HUES48 (cell line): ENCODE measurements around the gene ERMAP.
"Not testable (repeated sequence)": the region's sequence is repeated elsewhere in the genome, so short reads cannot be mapped to it uniquely, and the experiment has no call there.

ENCODE experiments used
- H3K27ac ChIP-seq: one replicate; pipeline ENCODE4 v1.7.0; 2013; ENCODE audit warnings: low read depth, low read length, inconsistent platforms
- H3K27me3 ChIP-seq: 2 replicates; pipeline ENCODE4 v1.6.1; 2013; ENCODE audit warnings: mild to moderate bottlenecking, low read length; ENCODE audit not compliant: control insufficient read depth, insufficient read depth
- H3K36me3 ChIP-seq: 2 replicates; pipeline ENCODE4 v1.6.1; 2013; ENCODE audit warnings: low read length; ENCODE audit not compliant: control insufficient read depth, insufficient read depth
- H3K4me1 ChIP-seq: 2 replicates; pipeline ENCODE4 v1.6.1; 2013; ENCODE audit warnings: mild to moderate bottlenecking, low read length; ENCODE audit not compliant: control insufficient read depth, insufficient read depth
- H3K4me3 ChIP-seq: 2 replicates; pipeline ENCODE4 v1.5.1; 2013; ENCODE audit warnings: mild to moderate bottlenecking, low read depth, low read length
- H3K9ac ChIP-seq: 2 replicates; pipeline ENCODE4 v1.6.1; 2013; ENCODE audit warnings: mild to moderate bottlenecking, low read depth, low read length, moderate library complexity
- H3K9me3 ChIP-seq: 2 replicates; pipeline ENCODE4 v1.6.1; 2013; ENCODE audit warnings: low read length; ENCODE audit not compliant: control insufficient read depth, insufficient read depth

The ERMAP gene

DNA sequence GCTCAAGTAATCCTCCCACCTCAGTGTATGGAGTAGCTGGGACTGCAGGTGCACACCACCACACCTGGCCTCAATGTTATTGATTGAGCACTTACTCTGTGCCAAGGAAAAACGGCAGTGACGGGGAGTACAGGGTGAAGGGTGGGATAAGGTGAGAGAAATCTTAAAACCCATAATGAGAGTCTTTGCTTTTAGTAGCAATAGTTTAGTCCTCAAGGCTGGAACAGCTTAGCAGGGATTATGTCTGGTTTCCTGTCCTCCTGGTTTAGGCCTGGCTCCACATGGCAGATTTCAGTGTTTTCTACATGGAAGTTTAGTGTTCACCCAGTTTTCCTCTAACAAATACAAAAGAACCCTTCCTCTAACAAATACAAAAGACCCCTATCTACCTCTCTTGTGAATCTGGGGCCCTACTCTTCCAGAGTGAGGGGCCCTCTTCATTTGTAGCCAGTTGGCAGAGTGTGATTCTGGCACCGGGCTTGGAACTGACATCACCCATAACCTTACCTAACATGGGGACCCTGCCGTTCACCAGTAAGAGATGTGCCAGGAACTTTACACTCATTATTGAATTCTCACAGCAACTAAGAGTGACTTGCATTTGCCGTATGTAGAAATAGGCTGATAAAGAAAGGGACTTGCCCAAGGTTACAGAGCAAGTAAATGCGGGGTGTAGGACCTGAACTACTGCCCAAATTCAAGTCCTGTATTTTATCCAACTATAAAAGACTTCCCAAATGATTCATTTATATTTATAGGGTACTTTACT lies 36.4 kb downstream of the ERMAP start:
- no peak overlapping the region for H3K4me3 ChIP-seq
- H3K27me3 ChIP-seq: no peaks in the 10 kb centered on the region
- 0 out of 2 replicates have a peak, but pooled peaks cover 1% of the 10 kb centered on the region for H3K4me1 ChIP-seq
- no peak overlapping the region for H3K27ac ChIP-seq
- H3K36me3 ChIP-seq: peaks cover 47% of the 10 kb centered on the region
- no peak overlapping the region for H3K9ac ChIP-seq
- H3K9me3 ChIP-seq: no peaks in the 10 kb centered on the region

DNA sequence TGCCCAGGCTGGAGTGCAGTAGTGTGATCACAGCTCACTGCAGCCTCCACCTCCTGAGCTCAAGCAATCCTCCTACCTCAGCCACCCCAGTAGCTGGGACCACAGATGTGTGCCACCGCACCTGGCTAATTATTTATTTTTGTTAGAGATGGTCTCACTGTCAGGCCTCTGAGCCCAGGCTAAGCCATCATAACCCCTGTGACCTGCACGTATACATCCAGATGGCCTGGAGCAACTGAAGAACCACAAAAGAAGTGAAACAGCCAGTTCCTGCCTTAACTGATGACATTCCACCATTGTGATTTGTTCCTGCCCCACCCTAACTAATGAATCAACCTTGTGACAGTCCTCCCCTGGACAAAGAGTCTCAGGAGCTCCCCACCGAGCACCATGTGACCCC lies 39.6 kb downstream of the ERMAP start:
- H3K9ac ChIP-seq, H3K4me3 ChIP-seq, H3K9me3 ChIP-seq, H3K27ac ChIP-seq, H3K27me3 ChIP-seq, H3K4me1 ChIP-seq: not testable (repeated sequence)
- H3K36me3 ChIP-seq: peaks cover 19% of the 10 kb centered on the region

DNA sequence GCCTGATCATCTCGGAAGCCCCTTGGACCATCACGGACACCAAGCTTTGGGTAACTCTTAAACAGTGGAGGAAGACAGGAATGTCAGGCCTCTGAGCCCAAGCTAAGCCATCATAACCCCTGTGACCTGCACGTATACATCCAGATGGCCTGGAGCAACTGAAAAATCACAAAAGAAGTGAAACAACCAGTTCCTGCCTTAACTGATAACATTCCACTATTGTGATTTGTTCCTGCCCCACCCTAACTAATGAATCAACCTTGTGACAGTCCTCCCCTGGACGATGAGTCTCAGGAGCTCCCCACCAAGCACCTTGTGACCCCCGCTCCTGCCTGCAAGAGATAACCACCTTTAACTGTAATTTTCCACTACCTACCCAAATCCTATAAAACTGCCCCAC lies 42.4 kb downstream of the ERMAP start:
- H3K27me3 ChIP-seq, H3K4me1 ChIP-seq, H3K27ac ChIP-seq, H3K9me3 ChIP-seq, H3K36me3 ChIP-seq, H3K4me3 ChIP-seq, H3K9ac ChIP-seq: not testable (repeated sequence)

DNA sequence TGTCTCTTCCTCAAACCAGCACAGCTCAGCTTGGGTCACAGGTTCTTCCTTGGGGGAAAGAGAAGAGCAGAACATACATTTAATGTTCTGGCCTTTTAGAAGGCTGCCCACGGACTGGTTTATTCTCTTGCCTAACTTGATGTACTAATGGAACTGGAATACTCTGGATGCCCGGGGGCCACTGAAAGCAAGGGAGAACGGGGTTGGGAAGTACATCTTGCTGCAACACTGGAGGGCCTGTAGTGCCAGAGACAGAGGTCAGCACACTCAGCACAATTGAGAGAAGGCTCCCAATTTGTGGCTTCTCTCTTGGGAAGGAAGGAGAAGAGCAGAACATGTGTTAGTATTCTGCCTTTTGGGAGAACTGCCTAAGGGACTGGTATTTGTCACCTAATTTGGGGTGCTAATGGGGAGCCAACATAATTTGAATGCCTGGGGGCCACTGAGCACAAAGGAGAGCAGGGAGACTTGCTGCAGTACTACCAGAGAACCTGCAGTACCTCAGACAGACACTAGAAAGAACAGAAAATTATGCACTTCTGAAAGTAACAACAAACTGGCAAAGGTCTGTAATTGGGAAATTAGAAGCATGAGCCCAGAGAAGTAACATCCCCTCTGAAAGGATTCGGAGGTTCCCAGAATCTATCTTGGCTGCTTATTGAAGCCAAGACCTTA lies 43.6 kb downstream of the ERMAP start:
- Histone ChIP-seq H3K9me3 (no peaks in the 10 kb centered on the region), H3K27me3 (no peaks in the 10 kb centered on the region), H3K9ac (no peak overlapping the region), H3K27ac (no peak overlapping the region), H3K4me3 (no peak overlapping the region), H3K4me1 (no peaks in the 10 kb centered on the region), H3K36me3 (no peaks in the 10 kb centered on the region)

DNA sequence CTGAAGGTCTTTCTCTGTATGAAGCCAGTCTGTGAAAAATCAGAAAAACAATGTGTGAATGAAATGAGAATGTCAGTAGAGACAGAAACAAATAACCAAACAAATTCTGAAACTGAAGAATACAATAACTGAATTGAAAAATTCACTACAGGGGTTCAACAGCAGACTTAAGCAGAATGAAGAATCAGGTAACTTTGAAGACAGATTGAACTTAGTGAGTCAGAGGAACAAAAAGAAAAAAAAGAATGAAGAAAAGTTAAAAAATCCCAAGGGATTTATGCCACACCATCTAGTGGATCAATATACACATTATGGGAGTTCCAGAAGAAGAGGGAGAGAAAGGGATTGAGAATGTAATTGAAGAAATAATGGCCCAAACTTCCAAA lies 44.1 kb downstream of the ERMAP start:
- H3K4me1 ChIP-seq: no peaks in the 10 kb centered on the region
- no peaks in the 10 kb centered on the region for H3K9me3 ChIP-seq
- H3K27ac ChIP-seq: no peak overlapping the region
- H3K36me3 ChIP-seq: no peaks in the 10 kb centered on the region
- H3K9ac ChIP-seq: no peak overlapping the region
- H3K27me3 ChIP-seq: no peaks in the 10 kb centered on the region
- no peak overlapping the region for H3K4me3 ChIP-seq

DNA sequence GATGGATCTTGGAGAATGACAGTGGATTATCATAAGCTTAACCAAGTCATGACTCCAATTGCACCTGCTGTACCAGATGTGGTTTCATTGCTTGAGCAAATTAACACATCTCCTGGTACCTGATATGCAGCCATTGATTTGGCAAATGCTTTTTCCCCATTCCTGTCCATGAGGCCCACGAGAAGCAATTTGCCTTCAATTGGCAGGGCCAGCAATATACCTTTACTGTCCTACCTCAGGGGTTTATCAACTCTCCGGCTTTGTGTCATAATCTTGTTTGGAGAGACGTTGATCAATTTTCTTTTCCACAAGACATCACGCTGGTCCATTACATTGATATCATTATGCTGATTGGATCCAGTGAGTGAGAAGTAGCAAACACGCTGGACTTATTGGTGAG lies 49.6 kb downstream of the ERMAP start:
- H3K27me3 ChIP-seq: no peaks in the 10 kb centered on the region
- H3K4me3 ChIP-seq: no peak overlapping the region
- no peak overlapping the region for H3K27ac ChIP-seq
- H3K4me1 ChIP-seq: no peaks in the 10 kb centered on the region
- no peaks in the 10 kb centered on the region for H3K36me3 ChIP-seq
- H3K9ac ChIP-seq: no peak overlapping the region
- H3K9me3 ChIP-seq: no peaks in the 10 kb centered on the region

DNA sequence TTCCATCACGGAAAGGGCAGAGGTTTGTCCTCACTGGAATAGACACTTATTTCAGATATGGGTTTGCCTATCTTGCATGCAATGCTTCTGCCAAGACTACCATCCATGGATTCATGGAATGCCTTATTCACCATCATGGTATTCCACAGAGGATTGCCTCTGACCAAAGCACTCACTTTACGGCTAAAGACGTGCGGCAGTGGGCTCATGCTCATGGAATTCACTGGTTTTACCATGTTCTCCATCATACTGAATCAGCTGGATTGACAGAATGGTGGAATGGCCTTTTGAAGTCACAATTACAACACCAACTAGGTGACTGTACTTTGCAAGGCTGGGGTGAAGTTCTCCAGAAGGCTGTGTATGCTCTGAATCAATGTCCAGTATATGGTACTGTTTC lies 51.5 kb downstream of the ERMAP start:
- H3K9ac ChIP-seq, H3K27ac ChIP-seq, H3K4me3 ChIP-seq, H3K36me3 ChIP-seq, H3K4me1 ChIP-seq, H3K9me3 ChIP-seq, H3K27me3 ChIP-seq: not testable (repeated sequence)

DNA sequence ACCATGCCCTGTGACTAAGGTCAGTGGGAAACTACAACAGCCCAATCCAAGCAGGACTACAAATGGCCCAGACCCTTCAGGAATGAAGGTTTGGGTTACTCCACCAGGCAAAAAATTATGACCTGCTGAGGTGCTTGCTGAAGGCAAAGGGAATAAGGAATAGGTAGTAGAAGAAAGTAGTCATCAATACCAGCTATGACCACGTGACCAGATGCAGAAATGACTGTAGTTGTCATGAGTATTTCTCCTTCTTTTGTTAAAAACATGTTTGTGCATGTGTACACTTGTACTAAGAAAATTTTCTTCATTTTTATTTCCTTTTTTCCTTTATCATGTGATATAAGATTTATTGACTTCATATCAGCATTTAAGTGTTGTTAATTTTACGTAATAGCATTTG lies 52.3 kb downstream of the ERMAP start:
- H3K9ac ChIP-seq, H3K9me3 ChIP-seq, H3K4me3 ChIP-seq, H3K4me1 ChIP-seq, H3K36me3 ChIP-seq, H3K27me3 ChIP-seq, H3K27ac ChIP-seq: not testable (repeated sequence)

DNA sequence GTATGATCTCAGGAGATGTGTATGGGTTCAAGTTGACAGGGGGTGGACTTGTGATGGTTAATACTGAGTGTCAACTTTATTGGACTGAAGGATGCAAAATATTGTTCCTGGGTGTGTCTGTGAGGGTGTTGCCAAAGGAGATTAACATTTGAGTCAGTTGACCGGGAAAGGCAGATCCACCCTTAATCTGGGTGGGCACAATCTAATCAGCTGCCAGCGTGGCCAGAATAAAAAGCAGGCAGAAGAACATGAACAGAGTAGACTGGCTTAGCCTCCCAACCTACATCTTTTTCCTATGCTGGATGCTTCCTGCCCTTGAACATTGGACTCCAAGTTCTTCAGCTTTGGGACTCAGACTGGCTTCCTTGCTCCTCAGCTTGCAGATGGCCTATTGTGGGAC lies 52.8 kb downstream of the ERMAP start:
- not testable (repeated sequence) for H3K9ac ChIP-seq, H3K27me3 ChIP-seq, H3K36me3 ChIP-seq, H3K9me3 ChIP-seq, H3K27ac ChIP-seq, H3K4me3 ChIP-seq, H3K4me1 ChIP-seq

DNA sequence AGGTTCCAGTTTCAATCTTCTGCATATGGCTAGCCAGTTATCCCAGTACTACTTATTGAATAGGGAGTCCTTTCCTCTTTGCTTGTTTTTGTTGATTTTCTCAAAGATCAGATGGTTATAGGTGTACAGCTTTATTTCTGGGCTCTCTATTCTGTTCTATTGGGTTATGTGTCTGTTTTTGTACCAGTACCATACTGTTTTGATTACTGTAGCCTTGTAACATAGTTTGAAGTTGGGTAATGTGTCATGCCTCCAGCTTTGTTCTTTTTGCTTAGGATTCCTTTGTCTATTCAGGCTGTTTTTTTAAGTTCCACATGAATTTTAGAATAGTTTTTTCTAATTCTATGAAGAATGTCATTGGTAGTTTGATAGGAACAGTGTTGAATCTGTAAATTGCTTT lies 56.2 kb downstream of the ERMAP start:
- not testable (repeated sequence) for H3K9me3 ChIP-seq, H3K9ac ChIP-seq, H3K36me3 ChIP-seq, H3K27ac ChIP-seq, H3K4me1 ChIP-seq, H3K4me3 ChIP-seq, H3K27me3 ChIP-seq

DNA sequence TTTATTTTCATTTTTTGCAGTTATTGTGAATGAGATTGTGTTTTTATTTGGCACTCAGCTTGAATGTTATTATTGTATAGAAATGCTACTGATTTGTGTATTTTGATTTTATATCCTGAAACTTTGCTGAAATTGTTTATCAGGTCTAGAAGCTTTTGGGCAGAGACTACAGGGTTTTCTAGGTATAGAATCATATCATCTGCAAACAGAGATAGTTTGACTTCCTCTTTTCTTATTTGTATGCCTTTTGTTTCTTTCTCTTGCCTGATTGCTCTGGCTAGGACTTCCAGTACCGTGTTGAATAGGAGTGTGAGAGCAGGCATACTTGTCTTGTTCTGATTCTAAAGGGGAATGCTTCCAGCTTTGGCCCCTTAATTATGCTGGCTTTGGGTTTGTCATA lies 56.7 kb downstream of the ERMAP start:
- H3K27ac ChIP-seq: no peak overlapping the region
- H3K36me3 ChIP-seq: no peaks in the 10 kb centered on the region
- no peak overlapping the region for H3K4me3 ChIP-seq
- peaks cover 6% of the 10 kb centered on the region; the same call in 1 of the 2 replicates for H3K4me1 ChIP-seq
- no peaks in the 10 kb centered on the region; the same call in 1 of the 2 replicates for H3K9me3 ChIP-seq
- no peaks in the 10 kb centered on the region for H3K27me3 ChIP-seq
- no peak overlapping the region for H3K9ac ChIP-seq
